Stomach (tissue), 9 donors: ENCODE results near the gene OTUD1. TPM values are rescaled to one million over a fixed set of nuclear protein-coding genes. Genes with fewer than 3 reads are reported as not detected.

Experiments used
- DNase-seq, 2 donors: peaks; one replicate each; pipeline versions ENCODE4 v3.0.0 to v3.0.0-alpha.2; 2013 to 2019
- H3K27ac ChIP-seq, 5 donors: fragments of 200-600 bp in 4 of 5; sonication (generic) in 4 of 5; one replicate each; pipeline ENCODE4 v1.5.1; 2013 to 2019; ENCODE audit warnings: mild to moderate bottlenecking in 1 of 5, moderate library complexity in 1 of 5
- H3K27me3 ChIP-seq, 3 donors: fragments of 200-600 bp; sonication (generic); one replicate each; pipeline ENCODE4 v1.5.1; 2017 to 2019; ENCODE audit warnings: mixed run types in 1 of 3
- H3K36me3 ChIP-seq, 4 donors: fragments of 200-600 bp; sonication (generic); 1 replicate in 3 of 4; 2 replicates in 1 of 4; pipeline ENCODE4 v1.5.1; 2016 to 2019
- H3K4me1 ChIP-seq, 4 donors: fragments of 200-600 bp; sonication (generic); one replicate each; pipeline ENCODE4 v1.5.1; 2016 to 2019
- H3K4me3 ChIP-seq, 4 donors: fragments of 200-600 bp; sonication (generic) in 3 of 4; one replicate each; pipeline ENCODE4 v1.5.1; 2016 to 2019; ENCODE audit warnings: mild to moderate bottlenecking in 1 of 4
- H3K9me3 ChIP-seq, 4 donors: fragments of 200-600 bp; sonication (generic); one replicate each; pipeline ENCODE4 v1.5.1; 2016 to 2019
- CTCF ChIP-seq, 7 experiments: fragments of 450-650 bp in 4 of 7; fragments of 200-600 bp in 3 of 7; sonication (generic) in 3 of 7; IDR thresholded peaks; one replicate each; pipeline ENCODE4 v1.5.1; 2016 to 2019; ENCODE audit warnings: antibody characterized with exemption in 7 of 7, control low read depth in 2 of 7, mild to moderate bottlenecking in 1 of 7
- EP300 ChIP-seq: sonication (generic); formaldehyde crosslinking; IDR thresholded peaks from one replicate; pipeline ENCODE4 v1.6.1; 2017; ENCODE audit warnings: antibody characterized with exemption
- POLR2A ChIP-seq, 4 donors: fragments of 450-650 bp; IDR thresholded peaks; one replicate each; pipeline ENCODE4 v1.6.1; 2016; ENCODE audit warnings: antibody characterized with exemption in 4 of 4, control low read depth in 2 of 4, mild to moderate bottlenecking in 1 of 4, moderate library complexity in 1 of 4
- POLR2AphosphoS5 ChIP-seq, 3 donors: sonication (generic); formaldehyde crosslinking; IDR thresholded peaks; one replicate each; pipeline ENCODE4 v1.6.1; 2016; ENCODE audit warnings: antibody characterized with exemption in 3 of 3
- WGBS, 5 donors: extraction: QIAGEN DNeasy Blood & Tissue Kit in 3 of 5; methylation state at CpG; one replicate each; pipeline versions ENCODE4 v1.1.5 to v1.1.7; 2013 to 2018; 5-methylcytosine and 5-hydroxymethylcytosine counted together
- intact Hi-C: fragments of 100-400 bp; cut with DNase I; formaldehyde crosslinking; loops from one replicate; pipeline ENCODE4 v1.15.1; 2023; ENCODE audit warnings: low total_unique reads
- polyA plus RNA-seq, 3 donors: library from polyadenylated mRNA; stranded (reverse); fragments of 200-250 nt; gene quantifications; one replicate each; pipeline ENCODE4 v1.2.3, GENCODE V29; 2013
- total RNA-seq, 5 donors: library from RNA; depleted of rRNA; stranded (reverse); fragments of >200 nt; gene quantifications; one replicate each; pipeline versions ENCODE4 v1.1.0 to v1.2.3, GENCODE V29; 2014 to 2016
- donor health status: healthy with polysubstance abuse.
- donor health status: Bipolar disorder and iron deficiency.
- donor health status: healthy.

Gene OTUD1
- total and polyA plus RNA-seq, 8 donors, result 5.0 to 36.9 (median 14.9) TPM

DNA sequence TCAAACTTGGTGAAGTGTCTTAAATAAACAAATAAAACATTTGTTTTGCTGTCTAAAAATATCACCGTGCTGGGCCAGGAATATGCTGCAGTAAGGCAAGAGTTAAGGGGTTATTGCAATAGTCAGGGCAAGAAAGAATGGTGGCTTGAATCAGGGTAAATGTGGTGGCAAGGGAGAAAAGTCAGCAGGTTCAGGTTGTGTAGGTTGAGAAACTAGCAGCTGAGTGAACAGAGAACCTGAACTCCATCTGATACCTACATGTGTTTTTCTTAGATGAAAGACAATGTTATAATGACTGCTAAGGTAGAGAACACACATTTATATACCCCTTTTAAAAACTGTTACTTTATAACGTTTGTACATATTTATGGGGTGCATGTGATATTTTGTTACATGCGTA, 28.7 kb downstream of the OTUD1 start:
- H3K4me1 ChIP-seq, result no peaks in the 10 kb centered on the region
- H3K27ac ChIP-seq, result no peak overlapping the region
- H3K4me3 ChIP-seq, result no peak overlapping the region
- no peaks in the 10 kb centered on the region for H3K9me3 ChIP-seq
- WGBS, 5 donors, result 77 to 86% (median 82%) methylated on average over 3 of the region's 3 CpGs
- H3K36me3 ChIP-seq, result no peaks in the 10 kb centered on the region
- no peak for DNase-seq
- no peak for TF ChIP-seq EP300
- no peak for TF ChIP-seq POLR2AphosphoS5 (IDR thresholded peaks at IDR 0.05)
- no peak for TF ChIP-seq POLR2A (IDR thresholded peaks at IDR 0.05)
- TF ChIP-seq CTCF (IDR thresholded peaks at IDR 0.05), result no peak
- no peaks in the 10 kb centered on the region for H3K27me3 ChIP-seq
- intact Hi-C loops, result no loop called here

- 14 to 53% (median 41%) methylated on average over 1 of the region's 1 CpG for WGBS, 5 donors
- no peak overlapping the region for H3K27ac ChIP-seq
- intact Hi-C loops, result no loop called here
- H3K27me3 ChIP-seq, result no peaks in the 10 kb centered on the region
- H3K9me3 ChIP-seq, result no peaks in the 10 kb centered on the region
- no peak for TF ChIP-seq CTCF (IDR thresholded peaks at IDR 0.05)
- no peak for TF ChIP-seq EP300
- TF ChIP-seq POLR2A (IDR thresholded peaks at IDR 0.05), result no peak
- no peak for TF ChIP-seq POLR2AphosphoS5 (IDR thresholded peaks at IDR 0.05)
- peak; percentile 16 to 34 for DNase-seq
- no peaks in the 10 kb centered on the region for H3K36me3 ChIP-seq
- no peak overlapping the region for H3K4me3 ChIP-seq
- H3K4me1 ChIP-seq, result no peaks in the 10 kb centered on the region
Measured at GRCh38 chr10:23469596-23470237, 30.8 kb downstream of the OTUD1 start.

- no peak for DNase-seq
- 73 to 90% (median 83%) methylated on average over 8 of the region's 8 CpGs for WGBS, 5 donors
- H3K9me3 ChIP-seq, result no peaks in the 10 kb centered on the region
- no peak overlapping the region for H3K27ac ChIP-seq
- H3K4me3 ChIP-seq, result no peak overlapping the region
- intact Hi-C loops, result no loop called here
- TF ChIP-seq POLR2A (IDR thresholded peaks at IDR 0.05) (no peak), EP300 (no peak), POLR2AphosphoS5 (IDR thresholded peaks at IDR 0.05) (no peak), CTCF (IDR thresholded peaks at IDR 0.05) (no peak)
- no peaks in the 10 kb centered on the region for H3K27me3 ChIP-seq
- H3K4me1 ChIP-seq, result no peaks in the 10 kb centered on the region
- no peaks in the 10 kb centered on the region for H3K36me3 ChIP-seq
Measured at GRCh38 chr10:23472181-23472580, 33.3 kb downstream of the OTUD1 start.

- no peaks in the 10 kb centered on the region for H3K4me1 ChIP-seq
- intact Hi-C loops, result no loop called here
- H3K4me3 ChIP-seq, result no peak overlapping the region
- no peaks in the 10 kb centered on the region for H3K9me3 ChIP-seq
- H3K27ac ChIP-seq, result no peak overlapping the region
- no peak for TF ChIP-seq POLR2A (IDR thresholded peaks at IDR 0.05)
- TF ChIP-seq CTCF (IDR thresholded peaks at IDR 0.05), result no peak
- TF ChIP-seq EP300, result no peak
- H3K36me3 ChIP-seq, result no peaks in the 10 kb centered on the region
- DNase-seq, result no peak
- no peaks in the 10 kb centered on the region for H3K27me3 ChIP-seq
- 86 to 98% (median 91%) methylated on average over 2 of the region's 2 CpGs for WGBS, 5 donors
Measured at GRCh38 chr10:23474081-23474480, 35.2 kb downstream of the OTUD1 start.
